GM23248 (cell line): ENCODE measurements around the gene ZFAND3.

Source experiments
- EZH2 ChIP-seq: fragments of 200-600 bp; sonication (generic); IDR thresholded peaks from 2 replicates; pipeline ENCODE4 v1.6.1; 2018; ENCODE audit warnings: antibody characterized with exemption, mild to moderate bottlenecking; ENCODE audit not compliant: insufficient read depth, poor library complexity, severe bottlenecking
- EZH2phosphoT487 ChIP-seq: fragments of 200-600 bp; sonication (generic); IDR thresholded peaks from 2 replicates; pipeline ENCODE4 v1.6.1; 2018; ENCODE audit warnings: antibody characterized with exemption, moderate library complexity, mild to moderate bottlenecking, low read depth; ENCODE audit not compliant: insufficient read depth

GRCh38 chr6:38021571-38021970 is 202.0 kb downstream of the ZFAND3 start:
- no peak for TF ChIP-seq EZH2
- no peak for TF ChIP-seq EZH2phosphoT487
